ENCODE measurements around the gene FBN1. TPM values are rescaled to one million over a fixed set of nuclear protein-coding genes. Genes with fewer than 3 reads are reported as not detected.

The FBN1 gene
- total RNA-seq, 1 experiment from 2014 or later = 5.2 TPM

- no peak for ATAC-seq
- ChIA-PET CTCF (interaction anchor here (1.0 to 1.5 kb wide), 2 partner anchors 8 to 152 kb away, joined by 3 to 4 read pairs; no protein-coding TSS in a partner anchor), POLR2A (no interaction called here)
- TF ChIP-seq TP53 (CRISPR knock-in tag; IDR thresholded peaks at IDR 0.05) = no peak
- no peak for TF ChIP-seq ZNF671 (CRISPR knock-in tag; IDR thresholded peaks at IDR 0.05)
- no peak for TF ChIP-seq NR1H2 (CRISPR knock-in tag; IDR thresholded peaks at IDR 0.05)
- TF ChIP-seq MXD4 (CRISPR knock-in tag; IDR thresholded peaks at IDR 0.05; ENCODE audit: borderline replicate concordance) = no peak
- TF ChIP-seq ZNF317 (CRISPR knock-in tag; IDR thresholded peaks at IDR 0.05; ENCODE audit: borderline replicate concordance, low read depth) = no peak
- TF ChIP-seq ZNF423 (CRISPR knock-in tag; IDR thresholded peaks at IDR 0.05) = no peak
- no peak for TF ChIP-seq ATF6 (CRISPR knock-in tag; IDR thresholded peaks at IDR 0.05)
- no peak for TF ChIP-seq IRF1 (CRISPR knock-in tag; IDR thresholded peaks at IDR 0.05)
- no peak for TF ChIP-seq JAZF1 (CRISPR knock-in tag; IDR thresholded peaks at IDR 0.05)
- TF ChIP-seq E2F5 (CRISPR knock-in tag; IDR thresholded peaks at IDR 0.05) = no peak
- TF ChIP-seq GTF2I (CRISPR knock-in tag; conservative IDR thresholded peaks at IDR 0.05) = no peak
- no peak for TF ChIP-seq ZNF425 (CRISPR knock-in tag; conservative IDR thresholded peaks at IDR 0.05)
- TF ChIP-seq SMAD3 (CRISPR knock-in tag; IDR thresholded peaks at IDR 0.05; ENCODE audit: borderline replicate concordance) = no peak
- TF ChIP-seq ZNF512 (CRISPR knock-in tag; IDR thresholded peaks at IDR 0.05; ENCODE audit: borderline replicate concordance) = no peak
- no peak for TF ChIP-seq FOXP4 (CRISPR knock-in tag; IDR thresholded peaks at IDR 0.05)
- TF ChIP-seq ZNF396 (CRISPR knock-in tag; IDR thresholded peaks at IDR 0.05; ENCODE audit: borderline replicate concordance) = no peak
- Mint-ChIP-seq H3K9me3 (peaks cover 3% of the 10 kb centered on the region), H3K27me3 (ENCODE audit: low read depth) (no peaks in the 10 kb centered on the region), H3K27ac (no peak overlapping the region), H3K36me3 (no peaks in the 10 kb centered on the region), H3K4me3 (no peak overlapping the region), H3K4me1 (no peaks in the 10 kb centered on the region)
- DNase-seq (ENCODE audit: low spot score) = no peak
These were observed 134.5 kb downstream of the FBN1 start for GRCh38 chr15:48510976-48511375.

Measured in WTC11 (cell line).